OCI-LY3 (cell line): ENCODE measurements around the gene FOXK2.

ENCODE experiments used
- H2AFZ ChIP-seq: fragments of 200-600, 300-600 bp; shearing (Covaris generic); 2 replicates; pipeline ENCODE4 v1.6.0; 2014; ENCODE audit warnings: antibody characterized with exemption, low read depth, low read length
- H3K27ac ChIP-seq: fragments of 200-600, 300-600 bp; sonication (generic); 2 replicates; pipeline ENCODE4 v1.5.1; 2014; ENCODE audit warnings: mild to moderate bottlenecking, low read length, moderate library complexity, mixed read lengths
- H3K27me3 ChIP-seq: fragments of 200-600, 300-600 bp; sonication (generic); 2 replicates; pipeline ENCODE4 v1.6.1; 2014; ENCODE audit warnings: low read depth, low read length, mixed read lengths
- H3K36me3 ChIP-seq: fragments of 200-600, 300-600 bp; sonication (generic); replicated peaks from 2 replicates; pipeline ENCODE3; 2014; ENCODE audit warnings: low read depth, low read length, mixed read lengths
- H3K4me1 ChIP-seq: fragments of 300-600, 200-600 bp; sonication (generic); 2 replicates; pipeline ENCODE4 v1.6.1; 2014; ENCODE audit warnings: low read length, mixed read lengths
- H3K4me2 ChIP-seq: fragments of 200-600, 300-600 bp; sonication (generic); 2 replicates; pipeline ENCODE4 v1.6.1; 2014; ENCODE audit warnings: low read length, mixed read lengths
- H3K4me3 ChIP-seq: fragments of 300-600, 200-600 bp; sonication (generic); 2 replicates; pipeline ENCODE4 v1.5.1; 2014; ENCODE audit warnings: antibody characterized with exemption, mild to moderate bottlenecking, low read length, moderate library complexity
- H3K79me2 ChIP-seq: fragments of 300-600, 200-600 bp; shearing (Covaris generic); 2 replicates; pipeline ENCODE4 v1.6.1; 2014; ENCODE audit warnings: mild to moderate bottlenecking, low read length, mixed read lengths
- H3K9ac ChIP-seq: fragments of 300-600, 200-600 bp; shearing (Covaris generic); 2 replicates; pipeline ENCODE4 v1.6.0; 2014; ENCODE audit warnings: mild to moderate bottlenecking, low read length, moderate library complexity
- H3K9me3 ChIP-seq: fragments of 200-600, 300-600 bp; shearing (Covaris generic); 2 replicates; pipeline ENCODE4 v1.6.1; 2014; ENCODE audit warnings: low read length, mixed read lengths; ENCODE audit not compliant: insufficient read depth
- H4K20me1 ChIP-seq: fragments of 200-600, 300-600 bp; sonication (generic); 2 replicates; pipeline ENCODE4 v1.6.1; 2016; ENCODE audit warnings: low read length, mixed read lengths; ENCODE audit not compliant: insufficient read depth
- CTCF ChIP-seq: fragments of 200-600, 300-600 bp; sonication (generic); IDR thresholded peaks from 2 replicates; pipeline ENCODE4 v1.5.1; 2014; ENCODE audit warnings: antibody characterized with exemption, low read length, low read depth
- EZH2phosphoT487 ChIP-seq: fragments of 200-600 bp; shearing (Covaris generic); IDR thresholded peaks from 2 replicates; pipeline ENCODE4 v1.6.1; 2018; ENCODE audit warnings: antibody characterized with exemption, mixed run types, low read depth

The FOXK2 gene

GRCh38 chr17:82524540-82524939 is 5.0 kb downstream of the FOXK2 start:
- no peak overlapping the region for H3K9ac ChIP-seq
- peaks cover 22% of the 10 kb centered on the region for H3K4me1 ChIP-seq
- H3K4me2 ChIP-seq: no peak overlapping the region

GRCh38 chr17:82525712-82526111 is 6.2 kb downstream of the FOXK2 start:
- H3K9me3 ChIP-seq: no peaks in the 10 kb centered on the region
- no peak overlapping the region for H3K4me3 ChIP-seq
- H4K20me1 ChIP-seq: peaks cover 80% of the 10 kb centered on the region
- H2AFZ ChIP-seq: no peak overlapping the region
- peaks cover 100% of the 10 kb centered on the region for H3K79me2 ChIP-seq
- no peak overlapping the region for H3K9ac ChIP-seq
- no peaks in the 10 kb centered on the region for H3K27me3 ChIP-seq
- TF ChIP-seq EZH2phosphoT487 (no peak), CTCF (no peak)
- H3K4me2 ChIP-seq: no peak overlapping the region
- peaks cover 3% of the 10 kb centered on the region for H3K36me3 ChIP-seq
- H3K4me1 ChIP-seq: peaks cover 25% of the 10 kb centered on the region
- no peak overlapping the region for H3K27ac ChIP-seq

More at GRCh38 chr17:82524540-82524939, 5.0 kb downstream of the FOXK2 start:
- Histone ChIP-seq H3K27me3 (no peaks in the 10 kb centered on the region), H2AFZ (no peak overlapping the region), H3K36me3 (peaks cover 3% of the 10 kb centered on the region), H3K4me3 (no peak overlapping the region), H3K27ac (no peak overlapping the region), H3K79me2 (peaks cover 98% of the 10 kb centered on the region), H3K9me3 (no peaks in the 10 kb centered on the region), H4K20me1 (peaks cover 72% of the 10 kb centered on the region)
- TF ChIP-seq CTCF: no peak
- no peak for TF ChIP-seq EZH2phosphoT487

- TF ChIP-seq CTCF (no peak), EZH2phosphoT487 (no peak)
- H3K9ac ChIP-seq: no peak overlapping the region
- no peak overlapping the region for H3K27ac ChIP-seq
- peaks cover 15% of the 10 kb centered on the region for H3K4me1 ChIP-seq
- peaks cover 10% of the 10 kb centered on the region for H3K36me3 ChIP-seq
- H3K79me2 ChIP-seq: peaks cover 100% of the 10 kb centered on the region
- no peak overlapping the region for H3K4me2 ChIP-seq
- H4K20me1 ChIP-seq: peaks cover 80% of the 10 kb centered on the region
- no peak overlapping the region for H2AFZ ChIP-seq
- H3K4me3 ChIP-seq: no peak overlapping the region
- no peaks in the 10 kb centered on the region for H3K27me3 ChIP-seq
- H3K9me3 ChIP-seq: no peaks in the 10 kb centered on the region
Observed at GRCh38 chr17:82527898-82528297, 8.4 kb downstream of the FOXK2 start.

- Histone ChIP-seq H3K27ac (no peak overlapping the region), H3K4me1 (peaks cover 9% of the 10 kb centered on the region), H3K4me3 (no peak overlapping the region), H3K4me2 (no peak overlapping the region), H3K27me3 (no peaks in the 10 kb centered on the region), H4K20me1 (peaks cover 78% of the 10 kb centered on the region), H3K36me3 (peaks cover 10% of the 10 kb centered on the region), H3K79me2 (peaks cover 100% of the 10 kb centered on the region), H3K9ac (no peak overlapping the region), H2AFZ (no peak overlapping the region), H3K9me3 (no peaks in the 10 kb centered on the region)
- TF ChIP-seq EZH2phosphoT487: no peak
- no peak for TF ChIP-seq CTCF
Observed at GRCh38 chr17:82528484-82529265, 9.1 kb downstream of the FOXK2 start.
